ENCODE measurements around the gene PLCB4. TPM values are rescaled to one million over a fixed set of nuclear protein-coding genes. Genes with fewer than 3 reads are reported as not detected.

Gene PLCB4
- total RNA-seq, 1 experiment from 2014 or later, result 14.9 TPM

- H3K27me3 ChIP-seq (ENCODE audit: insufficient read depth, low read depth), result no peaks in the 10 kb centered on the region
- intact Hi-C loops (cut with micrococcal nuclease; ENCODE audit: unreplicated experiment), result no loop called here
- H2AFZ ChIP-seq, result no peak overlapping the region
- H3K79me2 ChIP-seq (ENCODE audit: low read depth), result no peaks in the 10 kb centered on the region
- BruUV-seq (replicated peaks), result no TSS peak
- H3K36me3 ChIP-seq (ENCODE audit: low read depth), result no peaks in the 10 kb centered on the region
- H3K4me3 ChIP-seq, result no peak overlapping the region
- no peaks in the 10 kb centered on the region for H3F3A ChIP-seq (ENCODE audit: insufficient read depth, low read depth)
- H3K9me3 ChIP-seq (ENCODE audit: insufficient read depth, low read depth), result 0 out of 2 replicates have a peak, but pooled peaks cover 4% of the 10 kb centered on the region
- H3K4me2 ChIP-seq, result no peak overlapping the region
- no peak for DNase-seq
- no peak overlapping the region for H3K27ac ChIP-seq
- H3K9me2 ChIP-seq (ENCODE audit: insufficient read depth), result no peaks in the 10 kb centered on the region
- TF ChIP-seq CTCF (conservative IDR thresholded peaks at IDR 0.05) (no peak), EZH2 (IDR thresholded peaks at IDR 0.05; ENCODE audit: low read depth) (no peak)
- ChIA-PET POLR2A (ENCODE audit: unreplicated experiment) (no interaction called here), CTCF (no interaction called here)
- H3K4me1 ChIP-seq (replicated peaks; ENCODE audit: insufficient read depth), result no peaks in the 10 kb centered on the region
- H4K20me1 ChIP-seq (ENCODE audit: insufficient read depth), result no peaks in the 10 kb centered on the region
These were observed 333.7 kb downstream of the PLCB4 start for GRCh38 chr20:9402546-9402945.

- no peak overlapping the region for H3K27ac ChIP-seq
- H3K9me2 ChIP-seq (ENCODE audit: insufficient read depth), result no peaks in the 10 kb centered on the region
- H3K4me2 ChIP-seq, result no peak overlapping the region
- H3F3A ChIP-seq (ENCODE audit: insufficient read depth, low read depth), result no peaks in the 10 kb centered on the region
- CTCF ChIA-PET, result no interaction called here
- H3K9me3 ChIP-seq (ENCODE audit: insufficient read depth, low read depth), result 0 out of 2 replicates have a peak, but pooled peaks cover 4% of the 10 kb centered on the region
- no peak overlapping the region for H3K4me3 ChIP-seq
- H3K27me3 ChIP-seq (ENCODE audit: insufficient read depth, low read depth), result no peaks in the 10 kb centered on the region
- H2AFZ ChIP-seq, result no peak overlapping the region
- intact Hi-C loops (cut with micrococcal nuclease; ENCODE audit: unreplicated experiment), result no loop called here
- no peaks in the 10 kb centered on the region for H3K79me2 ChIP-seq (ENCODE audit: low read depth)
- H4K20me1 ChIP-seq (ENCODE audit: insufficient read depth), result no peaks in the 10 kb centered on the region
- H3K36me3 ChIP-seq (ENCODE audit: low read depth), result no peaks in the 10 kb centered on the region
- no peak for DNase-seq
- no peaks in the 10 kb centered on the region for H3K4me1 ChIP-seq (replicated peaks; ENCODE audit: insufficient read depth)
- POLR2A ChIA-PET (ENCODE audit: unreplicated experiment), result no interaction called here
- no peak for TF ChIP-seq CTCF (conservative IDR thresholded peaks at IDR 0.05)
- TF ChIP-seq EZH2 (IDR thresholded peaks at IDR 0.05; ENCODE audit: low read depth), result no peak
- no TSS peak for BruUV-seq (replicated peaks)
These were observed 334.6 kb downstream of the PLCB4 start for GRCh38 chr20:9403448-9403847.

- H4K20me1 ChIP-seq (ENCODE audit: insufficient read depth), result no peaks in the 10 kb centered on the region
- H3F3A ChIP-seq (ENCODE audit: insufficient read depth, low read depth), result peaks cover 4% of the 10 kb centered on the region
- no peak overlapping the region for H3K4me3 ChIP-seq
- peak; percentile 46 to 57 for DNase-seq
- CTCF ChIA-PET, result interaction anchor here (0.6 to 1.2 kb wide), 8 partner anchors 15 to 569 kb away, joined by 3 to 8 read pairs (median 4); no protein-coding TSS in a partner anchor
- POLR2A ChIA-PET (ENCODE audit: unreplicated experiment), result no interaction called here
- TF ChIP-seq CTCF (conservative IDR thresholded peaks at IDR 0.05) (peak; percentile 95), EZH2 (IDR thresholded peaks at IDR 0.05; ENCODE audit: low read depth) (no peak)
- no peak overlapping the region for H3K27ac ChIP-seq
- no peaks in the 10 kb centered on the region for H3K27me3 ChIP-seq (ENCODE audit: insufficient read depth, low read depth)
- no peaks in the 10 kb centered on the region; the same call in 1 of the 2 replicates for H3K36me3 ChIP-seq (ENCODE audit: low read depth)
- no peaks in the 10 kb centered on the region for H3K9me2 ChIP-seq (ENCODE audit: insufficient read depth)
- peaks cover 11% of the 10 kb centered on the region for H3K4me1 ChIP-seq (replicated peaks; ENCODE audit: insufficient read depth)
- 0 out of 2 replicates have a peak, but pooled peaks cover 2% of the 10 kb centered on the region for H3K9me3 ChIP-seq (ENCODE audit: insufficient read depth, low read depth)
- H2AFZ ChIP-seq, result no peak overlapping the region
- BruUV-seq (replicated peaks), result no TSS peak
- intact Hi-C loops (cut with micrococcal nuclease; ENCODE audit: unreplicated experiment), result loop anchor here (1.0 to 5.0 kb wide), 2 partner anchors 202 to 616 kb away; no protein-coding TSS in a partner anchor
- H3K4me2 ChIP-seq, result no peak overlapping the region
- H3K79me2 ChIP-seq (ENCODE audit: low read depth), result no peaks in the 10 kb centered on the region
These were observed 339.0 kb downstream of the PLCB4 start for GRCh38 chr20:9407805-9408421.

Data from PC-9 (cell line).